NCI-H2196 treated with DMSO at 0.1 percent for 48 hours (cell line): Measurements from ENCODE around the gene H1-8.

Source experiments
- DNase-seq: peaks from one replicate; lab custom pipeline; 2025; ENCODE audit not compliant: unreplicated experiment; lab: John Stamatoyannopoulos, UW

The H1-8 gene

DNA sequence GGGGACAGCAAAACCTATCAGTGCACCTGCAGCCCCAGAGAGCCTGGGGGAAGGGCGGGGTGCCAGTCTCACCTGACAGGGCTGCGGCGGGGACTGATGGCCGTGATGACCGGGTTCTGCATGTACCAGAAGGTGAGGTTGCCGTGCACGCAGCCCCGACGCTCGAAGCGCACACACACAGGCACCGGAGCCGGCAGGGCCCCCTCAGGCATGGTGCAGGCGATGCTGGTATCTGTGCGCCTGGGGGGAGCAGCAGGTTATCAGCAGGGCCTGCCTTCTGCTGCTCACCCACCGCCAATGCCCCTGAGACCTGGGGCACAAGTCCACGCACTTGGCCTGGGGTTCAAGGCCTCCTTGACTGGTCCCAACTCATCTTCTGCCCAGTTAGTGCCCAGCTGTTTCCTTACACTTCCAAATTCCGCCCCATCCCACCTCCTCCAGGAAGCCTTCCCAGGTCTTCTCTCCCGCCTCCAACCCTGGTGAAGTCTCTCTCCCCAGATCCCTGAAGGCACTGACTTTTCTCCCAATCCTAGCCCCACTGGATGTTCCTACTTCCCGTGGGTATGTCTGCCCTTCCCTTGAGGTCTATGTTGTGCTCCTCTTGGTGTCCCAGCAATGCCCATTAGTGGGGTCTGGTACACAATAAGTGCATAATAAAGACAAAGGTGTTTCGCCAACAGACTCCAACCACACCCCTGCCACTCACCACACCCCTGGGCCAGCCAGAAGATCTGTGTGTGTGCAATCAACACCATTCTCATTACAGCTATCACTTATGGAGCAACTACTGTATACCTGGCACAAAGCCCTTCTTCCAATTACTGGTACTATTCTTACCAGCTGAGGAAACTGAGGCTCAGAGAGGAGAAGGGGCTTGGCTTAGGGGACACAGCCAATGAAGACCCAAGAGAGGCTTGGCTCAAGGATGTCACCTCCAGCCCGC is 28.9 kb downstream of the H1-8 start:
- DNase-seq: no peak

DNA sequence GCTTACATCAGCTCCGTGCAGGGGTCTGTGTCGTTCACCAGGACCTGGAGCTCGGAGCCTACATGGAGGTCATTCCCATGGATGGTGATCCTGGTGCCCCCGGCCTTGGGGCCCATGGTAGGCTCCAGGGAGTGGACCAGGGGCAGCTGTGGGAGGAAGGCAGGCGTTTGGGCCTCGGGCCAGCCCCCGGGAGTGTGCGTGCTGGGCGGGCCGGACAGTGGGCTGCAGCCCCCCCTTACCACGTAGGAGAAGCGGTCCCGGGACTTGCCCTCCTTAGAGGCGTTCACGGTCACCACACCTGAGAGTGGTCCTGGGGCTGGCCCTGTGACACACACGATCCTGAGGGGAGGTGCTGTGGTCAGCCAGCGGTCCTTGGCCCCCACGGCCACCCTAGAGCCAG is 29.6 kb downstream of the H1-8 start:
- DNase-seq: no peak

- no peak for DNase-seq
These were observed 30.5 kb downstream of the H1-8 start for GRCh38 chr3:129573493-129573892.

DNA sequence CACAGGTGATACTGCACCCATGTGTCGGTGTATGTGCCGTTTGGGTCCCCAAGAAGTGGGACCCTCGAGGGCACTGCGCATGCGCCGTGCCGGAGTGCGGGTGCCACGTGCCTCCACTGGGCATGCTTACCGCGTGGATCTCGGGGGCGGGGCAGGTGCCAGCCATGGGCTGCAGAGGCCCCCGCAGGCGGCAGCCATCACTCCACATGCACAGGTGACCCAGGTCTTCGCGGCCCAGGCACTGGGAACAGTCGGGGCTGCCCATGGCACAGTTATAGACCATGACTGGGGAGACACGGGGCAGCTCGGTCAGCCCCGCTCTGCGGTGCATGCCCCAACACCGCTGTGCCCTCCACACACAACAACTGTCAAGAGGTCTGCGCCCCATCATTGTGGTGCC is 31.2 kb downstream of the H1-8 start:
- DNase-seq: no peak

DNA sequence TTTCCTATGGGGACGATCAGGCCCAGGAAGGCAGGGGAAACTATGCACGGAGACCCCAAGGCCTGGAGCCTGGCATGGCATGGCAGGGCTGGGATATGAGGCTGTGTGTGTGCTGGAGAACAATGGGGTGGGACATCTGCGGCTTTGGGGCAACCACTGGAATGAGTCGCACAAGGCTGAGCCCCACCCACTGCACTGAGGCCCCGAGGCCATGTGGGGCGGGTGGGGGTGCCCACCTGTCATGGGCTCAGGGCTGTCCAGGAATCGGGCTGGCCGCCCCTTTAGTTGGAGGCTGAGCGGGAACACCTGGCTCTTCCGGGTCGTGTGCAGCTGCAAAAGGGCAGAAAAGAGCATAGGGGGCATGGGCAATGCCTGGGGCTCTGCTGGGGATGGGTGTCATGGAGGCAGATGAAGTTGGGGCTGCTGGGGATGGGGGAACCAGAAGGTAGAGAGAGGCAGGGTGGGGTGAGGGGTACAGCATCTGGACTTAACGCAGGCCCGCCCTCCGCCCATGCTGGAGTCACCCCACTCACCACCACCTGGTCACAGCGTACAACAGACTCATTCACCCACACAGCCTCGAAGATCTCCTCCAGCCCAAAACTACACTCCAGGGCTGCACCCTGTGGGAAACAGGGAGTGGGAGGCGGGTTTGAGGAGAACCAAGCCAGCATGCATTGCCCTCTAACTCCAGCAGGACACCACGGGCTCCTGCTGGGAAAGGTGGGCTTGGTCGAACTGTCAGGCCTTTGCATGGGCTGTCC is 32.4 kb downstream of the H1-8 start:
- no peak for DNase-seq

- DNase-seq: no peak
These were observed 33.0 kb downstream of the H1-8 start for GRCh38 chr3:129575997-129576384.

- DNase-seq: peak; percentile 81
These were observed 33.8 kb downstream of the H1-8 start for GRCh38 chr3:129576514-129577352.

DNA sequence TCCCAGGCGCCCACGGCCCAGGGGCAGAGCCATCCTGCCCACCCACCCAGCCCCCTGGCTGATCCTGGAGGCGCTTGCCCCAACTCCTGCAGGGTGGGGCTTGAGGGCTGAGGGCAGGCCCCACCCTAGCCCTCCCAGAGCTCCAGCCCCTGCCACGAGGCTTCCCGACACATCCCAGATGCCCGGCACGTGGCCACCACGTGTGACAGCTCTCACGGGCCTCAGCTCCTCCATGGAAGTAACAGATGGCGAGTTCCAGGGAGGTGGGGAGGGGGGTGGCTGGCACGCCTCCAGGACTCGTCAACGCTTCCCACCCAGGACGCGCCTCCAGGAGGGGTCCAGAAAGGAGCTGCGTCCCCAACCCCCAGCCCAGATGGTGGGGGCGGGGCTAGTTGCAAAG is 34.4 kb downstream of the H1-8 start:
- DNase-seq: no peak

DNA sequence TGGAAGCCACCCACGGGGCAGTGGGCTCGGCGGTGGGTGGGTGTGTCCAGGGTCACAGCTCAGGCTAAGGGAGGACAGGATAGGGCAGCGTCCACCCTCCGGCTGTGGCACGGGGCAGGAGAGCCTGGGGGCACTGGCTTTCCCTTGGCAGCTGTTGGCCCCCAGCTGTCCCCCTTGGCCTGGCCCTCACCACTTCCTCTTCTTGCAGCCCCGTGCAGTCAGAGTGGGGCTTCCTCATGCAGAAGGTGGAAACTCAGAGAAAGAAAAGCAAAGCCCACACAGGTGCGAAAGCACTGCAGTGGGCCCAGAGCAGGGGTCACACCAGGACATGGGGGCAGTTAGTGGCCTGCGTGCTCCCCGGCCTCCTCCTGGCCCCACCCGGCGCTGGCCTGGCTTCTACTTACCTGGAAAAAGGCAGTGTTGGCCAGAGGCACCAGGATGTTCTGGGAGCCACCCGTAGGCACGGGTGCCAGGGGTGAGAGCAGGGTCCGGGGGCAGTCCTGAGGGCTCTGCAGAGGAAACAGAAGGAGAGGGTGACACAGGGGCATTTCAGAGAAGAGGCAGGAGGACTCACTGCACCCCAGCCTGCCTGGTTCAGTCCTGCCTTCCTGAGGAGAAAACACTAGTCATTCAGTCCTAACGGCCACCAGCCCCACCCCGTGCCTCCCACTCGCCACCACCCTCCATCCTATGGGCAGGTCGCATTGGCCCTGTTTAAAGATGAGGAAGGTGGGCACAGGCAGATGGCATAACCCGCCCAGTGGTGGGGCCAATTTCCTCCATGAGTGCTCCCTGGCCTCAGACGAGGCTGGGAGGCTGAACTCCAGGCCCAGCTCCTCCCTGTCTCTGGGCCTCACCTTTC is 35.2 kb downstream of the H1-8 start:
- no peak for DNase-seq

DNA sequence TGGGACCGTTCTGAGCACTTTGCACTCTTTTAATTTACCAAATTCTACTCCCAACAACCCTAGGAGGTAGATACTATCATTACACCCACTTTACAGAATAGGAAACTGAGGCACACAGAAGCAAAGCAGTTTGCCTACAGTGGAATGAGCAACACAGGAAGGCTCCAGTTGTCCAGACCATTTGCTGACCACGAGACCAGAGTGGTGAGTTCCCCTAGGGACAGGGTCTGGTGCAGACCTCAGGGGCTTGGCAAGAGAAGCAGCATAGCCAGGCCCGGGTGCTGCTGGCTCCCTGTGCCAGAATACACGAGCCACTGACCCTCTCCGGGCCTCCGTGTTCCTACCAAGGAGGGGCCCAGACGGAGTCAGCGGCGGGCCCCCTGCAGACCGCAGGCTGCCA is 37.0 kb downstream of the H1-8 start:
- DNase-seq: no peak

DNA sequence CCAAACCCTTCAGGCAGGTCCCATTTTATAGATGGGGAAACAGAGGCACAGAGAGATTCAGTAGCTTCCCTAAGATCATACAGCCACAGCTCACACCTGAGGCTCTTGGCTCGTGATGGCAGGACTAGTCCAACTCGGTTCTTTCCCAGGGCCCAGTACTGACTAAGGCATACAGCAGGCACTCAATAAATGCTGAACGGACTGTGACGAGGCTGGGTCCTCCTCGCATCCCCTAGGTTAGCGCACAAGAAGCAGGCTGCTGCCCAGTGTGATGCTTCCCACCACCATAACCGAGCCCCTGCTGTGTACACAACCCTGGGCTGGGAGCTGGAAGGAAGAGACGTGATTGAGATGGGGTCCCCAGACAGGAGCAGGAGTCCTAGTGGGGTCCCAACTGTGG is 38.6 kb downstream of the H1-8 start:
- DNase-seq: no peak

DNA sequence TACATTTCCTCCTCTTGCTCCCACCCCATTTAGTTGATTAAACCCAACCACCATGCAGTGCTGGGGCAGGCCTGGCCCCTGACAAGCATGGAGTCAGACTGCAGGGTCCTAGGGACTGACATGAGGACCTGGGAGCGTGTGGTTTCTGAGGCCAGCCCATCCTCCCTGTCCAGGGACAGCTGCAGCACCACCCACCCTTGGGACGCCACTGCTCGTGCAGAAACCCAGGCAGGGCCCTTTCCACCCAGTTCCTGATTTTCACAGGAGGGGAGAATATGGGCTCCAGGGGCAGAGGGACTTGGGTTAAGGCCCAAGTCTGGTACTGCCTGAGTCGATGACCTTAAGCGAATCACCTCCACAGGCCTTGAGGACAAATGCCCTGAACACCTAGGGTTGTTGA is 39.8 kb downstream of the H1-8 start:
- no peak for DNase-seq

- DNase-seq: no peak
These were observed 40.3 kb downstream of the H1-8 start for GRCh38 chr3:129583289-129583688.

GRCh38 chr3:129584631-129585030 is 41.7 kb downstream of the H1-8 start:
- DNase-seq: no peak

- no peak for DNase-seq
These were observed 43.1 kb downstream of the H1-8 start for GRCh38 chr3:129585949-129586657.

GRCh38 chr3:129586746-129587430 is 43.9 kb downstream of the H1-8 start:
- DNase-seq: no peak

DNA sequence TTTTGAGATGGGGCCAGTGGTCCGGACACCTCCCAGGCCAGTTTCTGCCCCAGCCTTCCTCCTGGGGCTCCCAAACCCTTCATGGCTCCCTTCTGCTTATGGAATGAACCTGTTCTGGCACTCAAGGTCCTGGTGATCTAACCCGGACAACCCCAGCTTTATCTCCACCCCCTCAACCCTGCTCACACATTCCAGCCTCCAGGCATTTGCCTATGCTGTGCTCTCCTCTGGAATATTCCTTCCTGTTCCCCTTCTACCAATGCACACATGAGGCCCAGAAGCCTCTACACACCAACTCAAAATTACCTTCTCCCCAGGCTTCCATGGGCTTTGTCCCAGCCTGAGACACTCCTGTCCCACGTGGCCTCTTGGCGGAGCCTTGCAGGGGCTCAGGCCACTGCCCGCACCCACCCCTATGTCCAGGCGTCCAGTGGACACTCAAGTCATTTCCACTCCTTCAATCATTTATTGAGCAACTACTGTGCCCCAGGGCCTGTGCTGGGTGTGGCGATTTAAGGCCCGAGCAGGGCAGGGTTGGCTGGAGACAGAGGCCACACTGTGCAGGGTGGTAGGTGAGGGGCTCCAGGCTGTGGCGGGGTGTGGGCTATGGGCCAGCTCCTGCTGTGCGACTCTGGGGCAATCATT is 44.7 kb downstream of the H1-8 start:
- DNase-seq: no peak

GRCh38 chr3:129590215-129590614 is 47.2 kb downstream of the H1-8 start:
- DNase-seq: no peak

DNA sequence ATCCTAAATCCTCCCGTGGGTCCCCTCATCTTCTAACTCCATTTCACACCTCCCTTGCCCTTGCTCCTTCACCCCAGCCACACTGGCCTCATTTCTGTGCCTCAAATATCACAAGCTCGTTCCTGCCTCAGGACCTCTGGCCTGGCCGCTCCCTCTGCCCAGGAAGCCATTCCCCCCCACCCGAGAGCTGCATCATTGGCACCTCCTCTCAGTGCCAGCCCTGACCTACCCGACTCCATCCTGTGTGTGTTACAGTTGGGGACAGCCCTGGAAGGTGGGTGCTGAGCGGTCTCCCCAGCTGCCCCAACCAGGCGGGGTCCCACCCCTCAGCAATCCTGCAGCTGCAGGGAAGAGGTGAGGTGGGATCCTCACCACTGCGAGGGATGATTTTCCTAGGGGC is 49.0 kb downstream of the H1-8 start:
- DNase-seq: no peak
